HG02885 (cell line): ENCODE results near the gene OR14A16.

Source experiments
- ATAC-seq: cut with Tn5 transposase; IDR thresholded peaks from one replicate; pipeline ENCODE4 v1.9.1; 2021; ENCODE audit warnings: mild to moderate bottlenecking; ENCODE audit not compliant: unreplicated experiment, poor library complexity

Gene OR14A16

GRCh38 chr1:247797518-247797917 lies 26.4 kb downstream of the OR14A16 start:
- ATAC-seq, result no peak

GRCh38 chr1:247769603-247770002 lies 54.3 kb downstream of the OR14A16 start:
- no peak for ATAC-seq
